Mucosa of rectum (tissue), 2 donors: ENCODE data around the gene DOK6.

Source experiments
- H3K27ac ChIP-seq, 2 donors: one replicate each; pipeline ENCODE4 v1.7.0; 2013; ENCODE audit warnings: inconsistent platforms in 2 of 2, low read depth in 2 of 2, low read length in 2 of 2
- H3K27me3 ChIP-seq, 2 donors: one replicate each; pipeline ENCODE4 v1.7.0; 2013; ENCODE audit warnings: low read length in 2 of 2; ENCODE audit not compliant: control insufficient read depth in 2 of 2, insufficient read depth in 2 of 2
- H3K36me3 ChIP-seq, 2 donors: one replicate each; pipeline ENCODE4 v1.7.0; 2013; ENCODE audit warnings: low read length in 2 of 2; ENCODE audit not compliant: control insufficient read depth in 2 of 2, insufficient read depth in 2 of 2
- H3K4me1 ChIP-seq, 2 donors: one replicate each; pipeline ENCODE4 v1.7.0; 2013; ENCODE audit warnings: low read length in 2 of 2, mild to moderate bottlenecking in 1 of 2; ENCODE audit not compliant: control insufficient read depth in 2 of 2, insufficient read depth in 2 of 2
- H3K4me3 ChIP-seq, 2 donors: one replicate each; pipeline ENCODE4 v1.7.0; 2013; ENCODE audit warnings: low read length in 2 of 2
- H3K9ac ChIP-seq, 2 donors: one replicate each; pipeline ENCODE4 v1.7.0; 2013; ENCODE audit warnings: low read length in 2 of 2, low read depth in 1 of 2, mild to moderate bottlenecking in 1 of 2
- H3K9me3 ChIP-seq, 2 donors: one replicate each; pipeline ENCODE4 v1.7.0; 2013; ENCODE audit warnings: low read length in 2 of 2; ENCODE audit not compliant: control insufficient read depth in 2 of 2
- donor health status: healthy.
- donor health status: Normal muscosa, but diverticular disease.

The DOK6 gene

GRCh38 chr18:69790649-69791048, 390.0 kb downstream of the DOK6 start:
- no peaks in the 10 kb centered on the region for H3K36me3 ChIP-seq
- no peaks in the 10 kb centered on the region for H3K4me1 ChIP-seq
- H3K27ac ChIP-seq, result no peak overlapping the region
- no peaks in the 10 kb centered on the region for H3K27me3 ChIP-seq
- H3K9me3 ChIP-seq, result no peaks in the 10 kb centered on the region
- no peak overlapping the region for H3K9ac ChIP-seq
- H3K4me3 ChIP-seq, result no peak overlapping the region

GRCh38 chr18:69795791-69796190, 395.1 kb downstream of the DOK6 start:
- no peaks in the 10 kb centered on the region for H3K27me3 ChIP-seq
- H3K9ac ChIP-seq, result no peak overlapping the region
- no peaks in the 10 kb centered on the region for H3K9me3 ChIP-seq
- no peak overlapping the region for H3K4me3 ChIP-seq
- H3K36me3 ChIP-seq, result no peaks in the 10 kb centered on the region
- H3K27ac ChIP-seq, result no peak overlapping the region
- no peaks in the 10 kb centered on the region for H3K4me1 ChIP-seq

GRCh38 chr18:69804776-69805501, 404.3 kb downstream of the DOK6 start:
- Histone ChIP-seq H3K36me3 (no peaks in the 10 kb centered on the region), H3K9ac (no peak overlapping the region), H3K27me3 (no peaks in the 10 kb centered on the region), H3K4me3 (peak overlapping the region in 1 of 2 donors; percentile 14), H3K27ac (peak overlapping the region in 1 of 2 donors; percentile 6), H3K9me3 (no peaks in the 10 kb centered on the region), H3K4me1 (no peaks in the 10 kb centered on the region)

- Histone ChIP-seq H3K27ac (no peak overlapping the region), H3K9ac (no peak overlapping the region), H3K36me3 (no peaks in the 10 kb centered on the region), H3K4me3 (no peak overlapping the region), H3K27me3 (no peaks in the 10 kb centered on the region), H3K9me3 (no peaks in the 10 kb centered on the region), H3K4me1 (no peaks in the 10 kb centered on the region)
These were observed 407.7 kb downstream of the DOK6 start for GRCh38 chr18:69808399-69808798.

- no peaks in the 10 kb centered on the region for H3K9me3 ChIP-seq
- no peaks in the 10 kb centered on the region for H3K36me3 ChIP-seq
- no peak overlapping the region for H3K9ac ChIP-seq
- H3K27ac ChIP-seq, result no peak overlapping the region
- H3K4me1 ChIP-seq, result no peaks in the 10 kb centered on the region
- no peak overlapping the region for H3K4me3 ChIP-seq
- no peaks in the 10 kb centered on the region for H3K27me3 ChIP-seq
These were observed 412.9 kb downstream of the DOK6 start for GRCh38 chr18:69813559-69813958.

GRCh38 chr18:69814861-69815385, 414.2 kb downstream of the DOK6 start:
- Histone ChIP-seq H3K36me3 (no peaks in the 10 kb centered on the region), H3K4me1 (no peaks in the 10 kb centered on the region), H3K27me3 (no peaks in the 10 kb centered on the region), H3K4me3 (no peak overlapping the region), H3K9ac (no peak overlapping the region), H3K27ac (no peak overlapping the region), H3K9me3 (no peaks in the 10 kb centered on the region)

GRCh38 chr18:69817335-69817940, 416.8 kb downstream of the DOK6 start:
- no peaks in the 10 kb centered on the region for H3K4me1 ChIP-seq
- no peak overlapping the region for H3K4me3 ChIP-seq
- H3K9ac ChIP-seq, result no peak overlapping the region
- H3K9me3 ChIP-seq, result peaks cover 0 to 2% of the 10 kb centered on the region in 2 donors
- H3K27ac ChIP-seq, result no peak overlapping the region
- no peaks in the 10 kb centered on the region for H3K27me3 ChIP-seq
- no peaks in the 10 kb centered on the region for H3K36me3 ChIP-seq

GRCh38 chr18:69819460-69819859, 418.8 kb downstream of the DOK6 start:
- no peak overlapping the region for H3K27ac ChIP-seq
- peaks cover 0 to 2% of the 10 kb centered on the region in 2 donors for H3K9me3 ChIP-seq
- H3K36me3 ChIP-seq, result no peaks in the 10 kb centered on the region
- no peak overlapping the region for H3K4me3 ChIP-seq
- no peaks in the 10 kb centered on the region for H3K27me3 ChIP-seq
- no peaks in the 10 kb centered on the region for H3K4me1 ChIP-seq
- no peak overlapping the region for H3K9ac ChIP-seq

- no peak overlapping the region for H3K9ac ChIP-seq
- H3K4me3 ChIP-seq, result no peak overlapping the region
- H3K36me3 ChIP-seq, result no peaks in the 10 kb centered on the region
- peaks cover 0 to 2% of the 10 kb centered on the region in 2 donors for H3K9me3 ChIP-seq
- no peak overlapping the region for H3K27ac ChIP-seq
- H3K27me3 ChIP-seq, result no peaks in the 10 kb centered on the region
- H3K4me1 ChIP-seq, result no peaks in the 10 kb centered on the region
These were observed 419.9 kb downstream of the DOK6 start for GRCh38 chr18:69820538-69820937.

GRCh38 chr18:69830189-69830588, 429.5 kb downstream of the DOK6 start:
- H3K9me3 ChIP-seq, result no peaks in the 10 kb centered on the region
- H3K27me3 ChIP-seq, result no peaks in the 10 kb centered on the region
- H3K4me1 ChIP-seq, result no peaks in the 10 kb centered on the region
- no peak overlapping the region for H3K9ac ChIP-seq
- H3K4me3 ChIP-seq, result no peak overlapping the region
- no peaks in the 10 kb centered on the region for H3K36me3 ChIP-seq
- H3K27ac ChIP-seq, result no peak overlapping the region
